ENCODE data around the gene AP1S1. TPM values are rescaled to one million over a fixed set of nuclear protein-coding genes. Genes with fewer than 3 reads are reported as not detected.
"Not testable (repeated sequence)": the region's sequence is repeated elsewhere in the genome, so short reads cannot be mapped to it uniquely, and the experiment has no call there.

The AP1S1 gene
- total and polyA plus RNA-seq, 2 experiments from 2014 or later, result 37.4 to 198 TPM

DNA sequence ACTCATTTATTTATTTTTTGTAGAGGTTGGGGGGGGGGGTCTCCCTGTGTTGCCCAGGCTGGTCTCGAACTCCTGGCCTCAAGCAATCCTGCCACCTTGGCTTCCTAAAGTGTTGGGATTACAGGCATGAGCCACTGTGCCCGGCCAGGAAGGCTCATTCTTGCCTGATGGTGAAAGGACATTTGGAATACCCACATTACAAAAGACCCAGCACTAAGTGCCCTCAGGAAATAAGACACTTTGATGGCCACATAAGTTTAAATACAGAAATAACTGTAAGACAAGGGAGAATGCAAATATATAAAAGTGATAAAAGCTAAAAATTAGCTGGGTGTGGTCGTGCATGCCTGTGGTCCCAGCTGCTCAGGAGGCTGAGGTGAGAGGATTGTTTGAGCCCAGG, 35.4 kb upstream of the AP1S1 start:
- peaks cover 53% of the 10 kb centered on the region for H3F3A ChIP-seq (ENCODE audit: insufficient read depth)
- WGBS, 2 experiments (ENCODE audit: low coverage in 1 of 2, low lambda C conversion rate in 2 of 2, missing lambda C conversion rate in 2 of 2), result 70 to 83% methylated on average over 3 of the region's 3 CpGs
- H3K9ac ChIP-seq, result peak overlapping the region; percentile 32; the same call in 1 of the 2 replicates
- in situ Hi-C loops (cut with MboI), result no loop called here
- no peak for DNase-seq
- no peak overlapping the region for H3K4me2 ChIP-seq (ENCODE audit: unreplicated experiment)
- peak overlapping the region; percentile 88 for H3K27ac ChIP-seq
- no peaks in the 10 kb centered on the region for H3K27me3 ChIP-seq (replicated peaks; ENCODE audit: insufficient read depth)
- H3K4me3 ChIP-seq, result no peak overlapping the region
- H2AFZ ChIP-seq, result no peak overlapping the region
- H3K4me1 ChIP-seq (ENCODE audit: insufficient read depth), result peaks cover 56% of the 10 kb centered on the region; the same call in 1 of the 2 replicates
- H3K36me3 ChIP-seq (ENCODE audit: low read depth), result no peaks in the 10 kb centered on the region
- peaks cover 8% of the 10 kb centered on the region; the same call in 1 of the 2 replicates for H3K79me2 ChIP-seq (ENCODE audit: insufficient read depth)
- H3K9me3 ChIP-seq (ENCODE audit: low read depth), result no peaks in the 10 kb centered on the region
- TF ChIP-seq EZH2phosphoT487 (IDR thresholded peaks at IDR 0.05; ENCODE audit: insufficient read depth, low read depth) (no peak), EZH2 (IDR thresholded peaks at IDR 0.05; ENCODE audit: insufficient read depth, poor library complexity, severe bottlenecking) (no peak)
- no peaks in the 10 kb centered on the region for H4K20me1 ChIP-seq (ENCODE audit: insufficient read depth)
- H3K9me2 ChIP-seq (ENCODE audit: insufficient read depth), result no peaks in the 10 kb centered on the region

DNA sequence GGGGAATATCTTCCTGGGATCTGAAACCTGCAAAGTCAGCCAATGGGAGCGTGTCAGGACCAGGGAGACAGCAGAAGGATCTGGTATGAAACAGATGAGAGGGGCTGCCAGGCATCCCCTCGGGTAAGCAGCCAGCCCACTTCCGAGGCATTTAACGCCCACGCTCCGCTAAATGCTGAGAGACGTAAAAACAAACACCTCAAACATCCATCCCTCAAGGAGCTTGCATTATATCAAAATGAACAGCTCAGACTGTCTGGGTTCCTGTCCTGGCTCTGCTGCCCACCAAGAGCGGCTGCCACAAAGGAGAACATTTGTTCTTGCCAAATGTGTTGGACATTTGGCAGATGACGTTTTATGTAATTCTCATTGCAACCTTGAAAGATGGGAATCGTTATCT, 34.4 kb upstream of the AP1S1 start:
- H3K9ac ChIP-seq, result no peak overlapping the region
- TF ChIP-seq EZH2phosphoT487 (IDR thresholded peaks at IDR 0.05; ENCODE audit: insufficient read depth, low read depth) (no peak), EZH2 (IDR thresholded peaks at IDR 0.05; ENCODE audit: insufficient read depth, poor library complexity, severe bottlenecking) (no peak)
- no peaks in the 10 kb centered on the region for H3K36me3 ChIP-seq (ENCODE audit: low read depth)
- H3K27me3 ChIP-seq (replicated peaks; ENCODE audit: insufficient read depth), result no peaks in the 10 kb centered on the region
- H2AFZ ChIP-seq, result no peak overlapping the region
- no peaks in the 10 kb centered on the region for H3K9me3 ChIP-seq (ENCODE audit: low read depth)
- H3F3A ChIP-seq (ENCODE audit: insufficient read depth), result peaks cover 60% of the 10 kb centered on the region
- peaks cover 8% of the 10 kb centered on the region; the same call in 1 of the 2 replicates for H3K79me2 ChIP-seq (ENCODE audit: insufficient read depth)
- 52 to 54% methylated on average over 10 of the region's 10 CpGs for WGBS, 2 experiments (ENCODE audit: low coverage in 1 of 2, low lambda C conversion rate in 2 of 2, missing lambda C conversion rate in 2 of 2)
- H3K9me2 ChIP-seq (ENCODE audit: insufficient read depth), result no peaks in the 10 kb centered on the region
- H3K27ac ChIP-seq, result peak overlapping the region; percentile 33
- no peak overlapping the region for H3K4me3 ChIP-seq
- DNase-seq, result peak; percentile 31
- in situ Hi-C loops (cut with MboI), result no loop called here
- peaks cover 55% of the 10 kb centered on the region for H3K4me1 ChIP-seq (ENCODE audit: insufficient read depth)
- no peak overlapping the region for H3K4me2 ChIP-seq (ENCODE audit: unreplicated experiment)
- no peaks in the 10 kb centered on the region for H4K20me1 ChIP-seq (ENCODE audit: insufficient read depth)

DNA sequence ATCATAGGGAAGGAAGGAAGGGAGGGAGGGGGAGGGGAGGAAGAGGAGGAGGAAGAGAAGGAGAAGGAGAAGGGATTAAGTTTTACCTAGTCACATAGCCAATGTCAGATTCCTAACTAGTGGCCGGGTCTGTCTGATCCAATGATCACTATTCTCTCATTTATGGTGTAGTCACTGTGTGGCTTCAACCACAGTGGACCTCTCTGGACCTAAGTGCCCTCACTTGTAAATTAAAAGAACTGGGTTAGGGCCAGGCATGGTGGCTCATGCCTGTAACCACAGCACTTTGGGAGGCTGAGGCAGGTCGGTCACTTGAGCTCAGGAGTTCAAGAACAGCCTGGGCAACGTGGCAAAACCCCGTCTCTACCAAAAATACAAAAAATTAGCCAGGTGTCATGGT, 34.0 kb upstream of the AP1S1 start:
- no peaks in the 10 kb centered on the region for H3K27me3 ChIP-seq (replicated peaks; ENCODE audit: insufficient read depth)
- TF ChIP-seq EZH2 (IDR thresholded peaks at IDR 0.05; ENCODE audit: insufficient read depth, poor library complexity, severe bottlenecking) (no peak), EZH2phosphoT487 (IDR thresholded peaks at IDR 0.05; ENCODE audit: insufficient read depth, low read depth) (no peak)
- H3K9ac ChIP-seq, result no peak overlapping the region
- peaks cover 60% of the 10 kb centered on the region for H3K4me1 ChIP-seq (ENCODE audit: insufficient read depth)
- peak overlapping the region; percentile 33 for H3K27ac ChIP-seq
- in situ Hi-C loops (cut with MboI), result no loop called here
- H3K9me2 ChIP-seq (ENCODE audit: insufficient read depth), result no peaks in the 10 kb centered on the region
- H3F3A ChIP-seq (ENCODE audit: insufficient read depth), result peaks cover 64% of the 10 kb centered on the region
- no peak for DNase-seq
- no peak overlapping the region for H2AFZ ChIP-seq
- 85% methylated on average over 4 of the region's 4 CpGs for WGBS, 2 experiments (ENCODE audit: low coverage in 1 of 2, low lambda C conversion rate in 2 of 2, missing lambda C conversion rate in 2 of 2)
- no peaks in the 10 kb centered on the region for H3K9me3 ChIP-seq (ENCODE audit: low read depth)
- H3K79me2 ChIP-seq (ENCODE audit: insufficient read depth), result peaks cover 8% of the 10 kb centered on the region; the same call in 1 of the 2 replicates
- no peaks in the 10 kb centered on the region for H4K20me1 ChIP-seq (ENCODE audit: insufficient read depth)
- H3K36me3 ChIP-seq (ENCODE audit: low read depth), result no peaks in the 10 kb centered on the region
- no peak overlapping the region for H3K4me2 ChIP-seq (ENCODE audit: unreplicated experiment)
- H3K4me3 ChIP-seq, result no peak overlapping the region

DNA sequence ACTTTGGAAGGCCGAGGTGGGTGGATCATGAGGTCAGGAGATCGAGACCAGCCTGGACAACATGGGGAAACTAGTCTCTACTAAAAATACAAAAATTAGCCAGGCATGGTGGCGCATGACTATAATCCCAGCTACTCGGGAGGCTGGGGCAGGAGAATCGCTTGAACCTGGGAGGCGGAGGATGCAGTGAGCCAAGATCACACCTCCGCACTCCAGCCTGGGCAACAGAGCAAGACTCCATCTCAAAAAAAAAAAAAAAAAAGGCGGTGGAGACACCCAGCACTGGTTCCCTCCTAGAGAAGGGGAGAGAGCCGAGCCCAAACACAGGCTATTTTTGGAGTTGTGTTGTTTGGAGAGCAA, 32.7 kb upstream of the AP1S1 start:
- H3K79me2 ChIP-seq (ENCODE audit: insufficient read depth); in situ Hi-C loops (cut with MboI); DNase-seq; H3K27me3 ChIP-seq (replicated peaks; ENCODE audit: insufficient read depth); H3K9me3 ChIP-seq (ENCODE audit: low read depth); H4K20me1 ChIP-seq (ENCODE audit: insufficient read depth); H2AFZ ChIP-seq; H3K9me2 ChIP-seq (ENCODE audit: insufficient read depth); H3K36me3 ChIP-seq (ENCODE audit: low read depth): not testable (repeated sequence)
- Histone ChIP-seq H3F3A (ENCODE audit: insufficient read depth) (peaks cover 73% of the 10 kb centered on the region), H3K4me1 (ENCODE audit: insufficient read depth) (peaks cover 71% of the 10 kb centered on the region), H3K4me2 (ENCODE audit: unreplicated experiment) (peak overlapping the region; percentile 77), H3K9ac (peak overlapping the region; percentile 81), H3K27ac (peak overlapping the region; percentile 98), H3K4me3 (peak overlapping the region; percentile 68; the same call in 1 of the 2 replicates)
- 25 to 26% methylated on average over 9 of the region's 9 CpGs for WGBS, 2 experiments (ENCODE audit: low coverage in 1 of 2, low lambda C conversion rate in 2 of 2, missing lambda C conversion rate in 2 of 2)

Data from GM23248 (cell line).